WTC11 (cell line): ENCODE results near the gene ZNF593OS. TPM values are rescaled to one million over a fixed set of nuclear protein-coding genes. Genes with fewer than 3 reads are reported as not detected.

ENCODE experiments used
- ATAC-seq: fragments of 200-7000 bp; cut with Tn5 transposase; 2 replicates; pipeline ENCODE4 v1.10.0; 2021; ENCODE audit warnings: mild to moderate bottlenecking, moderate library complexity
- CTCF ChIA-PET: fragments of 300-600 bp; sonication (Branson Sonifier 250); formaldehyde crosslinking; loops from one replicate; lab custom pipeline; 2021; ENCODE audit warnings: antibody characterized with exemption; lab: Charles Lee
- POLR2A ChIA-PET: fragments of 350-600 bp; sonication (Branson Sonifier 250); formaldehyde crosslinking; loops from one replicate; lab custom pipeline; 2021; ENCODE audit warnings: antibody characterized with exemption; lab: Charles Lee
- DNase-seq: peaks from one replicate; pipeline ENCODE4 v3.0.0; 2021; ENCODE audit warnings: low spot score
- H3K27ac Mint-ChIP-seq: 2 replicates; pipeline ENCODE4 v1.8.0; 2021; ENCODE audit warnings: mixed read lengths
- H3K27me3 Mint-ChIP-seq: 2 replicates; pipeline ENCODE4 v1.8.0; 2021; ENCODE audit warnings: low read depth, mild to moderate bottlenecking, moderate library complexity, mixed read lengths
- H3K36me3 Mint-ChIP-seq: 2 replicates; pipeline ENCODE4 v1.8.0; 2021; ENCODE audit warnings: mixed read lengths
- H3K4me1 Mint-ChIP-seq: 2 replicates; pipeline ENCODE4 v1.8.0; 2022; ENCODE audit warnings: mixed read lengths
- H3K4me3 Mint-ChIP-seq: 2 replicates; pipeline ENCODE4 v1.8.0; 2021; ENCODE audit warnings: mild to moderate bottlenecking, moderate library complexity, mixed read lengths
- H3K9me3 Mint-ChIP-seq: 2 replicates; pipeline ENCODE4 v1.8.0; 2021; ENCODE audit warnings: mixed read lengths
- CREB1 ChIP-seq: sonication (generic); formaldehyde crosslinking; IDR thresholded peaks from 2 replicates; pipeline ENCODE4 v1.8.0; 2023; ENCODE audit warnings: mild to moderate bottlenecking, missing genetic modification reagents
- EMX1 ChIP-seq: fragments of 250-450 bp; sonication (Bioruptor Pico); IDR thresholded peaks from 2 replicates; pipeline ENCODE4 v1.8.0; 2021; ENCODE audit warnings: mild to moderate bottlenecking
- FOXP1 ChIP-seq: sonication (generic); formaldehyde crosslinking; IDR thresholded peaks from 2 replicates; pipeline ENCODE4 v1.8.0; 2022; ENCODE audit warnings: missing genetic modification reagents, mild to moderate bottlenecking, moderate library complexity, borderline replicate concordance
- GRHL2 ChIP-seq: fragments of 250-450 bp; sonication (Bioruptor Pico); IDR thresholded peaks from 2 replicates; pipeline ENCODE4 v1.8.0; 2022; ENCODE audit warnings: mild to moderate bottlenecking, moderate library complexity; ENCODE audit not compliant: insufficient replicate concordance, severe bottlenecking
- JUN ChIP-seq: sonication (generic); formaldehyde crosslinking; IDR thresholded peaks from 2 replicates; pipeline ENCODE4 v1.8.0; 2023; ENCODE audit warnings: mild to moderate bottlenecking, missing genetic modification reagents
- KAT7 ChIP-seq: sonication (generic); formaldehyde crosslinking; IDR thresholded peaks from 2 replicates; pipeline ENCODE4 v1.8.1; 2023; ENCODE audit warnings: missing genetic modification reagents, mild to moderate bottlenecking, borderline replicate concordance
- MXD4 ChIP-seq: fragments of 250-450 bp; sonication (Bioruptor Pico); IDR thresholded peaks from 2 replicates; pipeline ENCODE4 v1.8.0; 2021; ENCODE audit warnings: mild to moderate bottlenecking, moderate library complexity, borderline replicate concordance
- NFYB ChIP-seq: sonication (generic); formaldehyde crosslinking; conservative IDR thresholded peaks from 2 replicates; pipeline ENCODE4 v1.8.0; 2022; ENCODE audit warnings: low read depth, missing genetic modification reagents
- NR2C2 ChIP-seq: sonication (generic); formaldehyde crosslinking; IDR thresholded peaks from 2 replicates; pipeline ENCODE4 v1.8.0; 2022; ENCODE audit warnings: mild to moderate bottlenecking, missing genetic modification reagents
- OVOL2 ChIP-seq: fragments of 250-450 bp; sonication (Bioruptor Pico); IDR thresholded peaks from 2 replicates; pipeline ENCODE4 v1.9.0; 2021; ENCODE audit warnings: mild to moderate bottlenecking, borderline replicate concordance
- RELA ChIP-seq: sonication (generic); formaldehyde crosslinking; IDR thresholded peaks from 2 replicates; pipeline ENCODE4 v1.8.1; 2022; ENCODE audit warnings: missing genetic modification reagents, mild to moderate bottlenecking, borderline replicate concordance
- RORB ChIP-seq: fragments of 250-450 bp; sonication (Bioruptor Pico); IDR thresholded peaks from 2 replicates; pipeline ENCODE4 v1.9.0; 2021; ENCODE audit warnings: mild to moderate bottlenecking
- SOX15 ChIP-seq: fragments of 250-450 bp; sonication (Bioruptor Pico); IDR thresholded peaks from 2 replicates; pipeline ENCODE4 v1.9.0; 2021; ENCODE audit warnings: mild to moderate bottlenecking
- TEAD1 ChIP-seq: sonication (generic); formaldehyde crosslinking; IDR thresholded peaks from 2 replicates; pipeline ENCODE4 v1.8.0; 2022; ENCODE audit warnings: mild to moderate bottlenecking, missing genetic modification reagents
- ZNF219 ChIP-seq: sonication (generic); formaldehyde crosslinking; IDR thresholded peaks from 2 replicates; pipeline ENCODE4 v1.8.0; 2023; ENCODE audit warnings: missing genetic modification reagents, mild to moderate bottlenecking, borderline replicate concordance
- total RNA-seq: library from RNA; stranded (reverse); gene quantifications from 3 replicates; pipeline ENCODE4 v1.2.3, GENCODE V29; 2021
- TF ChIP-seq, protein P1 (sequence below): fragments of 250-450 bp; sonication (Bioruptor Pico); conservative IDR thresholded peaks from 2 replicates; pipeline ENCODE4 v1.9.0; 2021; ENCODE audit warnings: mild to moderate bottlenecking
- TF ChIP-seq, protein P2 (sequence below): sonication (generic); formaldehyde crosslinking; IDR thresholded peaks from 2 replicates; pipeline ENCODE4 v1.8.1; 2023; ENCODE audit warnings: mild to moderate bottlenecking, missing genetic modification reagents, moderate library complexity
- TF ChIP-seq, protein P3 (sequence below): sonication (generic); formaldehyde crosslinking; IDR thresholded peaks from 2 replicates; pipeline ENCODE4 v1.8.0; 2023; ENCODE audit warnings: missing genetic modification reagents, mild to moderate bottlenecking, borderline replicate concordance
- TF ChIP-seq, protein P4 (sequence below): fragments of 200-600 bp; IDR thresholded peaks from 2 replicates; pipeline ENCODE4 v1.8.0; 2022; ENCODE audit warnings: antibody characterized with exemption

ZNF593OS gene
- total RNA-seq, 1 experiment from 2014 or later = not detected

DNA sequence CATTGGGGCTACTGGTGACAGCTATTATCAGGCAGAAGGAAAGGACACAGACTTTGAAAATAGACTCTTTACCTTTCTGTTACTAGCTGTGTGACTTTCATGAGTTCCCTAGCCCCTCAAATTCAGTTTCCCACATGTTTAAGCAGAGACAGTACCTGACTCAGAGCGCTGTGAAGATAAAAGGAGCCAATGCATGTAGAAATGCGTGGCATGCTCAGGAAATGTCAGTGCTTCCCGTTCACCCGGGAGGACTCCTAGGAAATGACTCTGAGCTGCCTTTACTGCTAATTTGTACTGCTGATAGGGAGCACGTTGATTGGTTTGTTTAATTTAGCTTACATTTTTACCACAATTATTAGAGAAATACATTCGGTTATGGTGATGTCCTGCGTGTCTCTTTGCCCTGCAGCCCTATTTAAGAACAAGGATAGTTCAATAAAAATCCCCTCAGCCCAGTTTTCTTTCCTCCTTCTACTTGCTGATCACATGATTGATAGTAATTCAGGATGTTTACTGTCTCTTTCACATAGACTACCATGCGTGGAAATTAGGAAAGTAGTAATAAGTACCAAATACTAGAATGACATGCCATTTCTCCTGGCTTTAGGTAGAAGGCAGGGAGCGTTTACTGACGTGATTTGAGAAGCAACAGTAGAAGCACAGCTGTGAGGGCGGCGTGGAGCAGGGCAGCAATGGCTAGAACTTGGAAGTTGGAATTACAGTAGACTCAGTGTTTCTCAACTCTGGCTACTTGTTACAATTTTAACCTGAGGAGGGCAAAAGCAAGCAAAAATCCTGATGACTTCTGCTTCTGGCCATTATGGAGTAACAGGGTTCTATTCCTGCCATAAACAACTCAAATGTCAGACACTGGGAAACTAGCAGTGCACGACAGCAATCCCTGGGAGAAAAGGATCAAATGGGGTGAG, 44.1 kb downstream of the ZNF593OS start (continued):
- TF ChIP-seq, protein P1, sequence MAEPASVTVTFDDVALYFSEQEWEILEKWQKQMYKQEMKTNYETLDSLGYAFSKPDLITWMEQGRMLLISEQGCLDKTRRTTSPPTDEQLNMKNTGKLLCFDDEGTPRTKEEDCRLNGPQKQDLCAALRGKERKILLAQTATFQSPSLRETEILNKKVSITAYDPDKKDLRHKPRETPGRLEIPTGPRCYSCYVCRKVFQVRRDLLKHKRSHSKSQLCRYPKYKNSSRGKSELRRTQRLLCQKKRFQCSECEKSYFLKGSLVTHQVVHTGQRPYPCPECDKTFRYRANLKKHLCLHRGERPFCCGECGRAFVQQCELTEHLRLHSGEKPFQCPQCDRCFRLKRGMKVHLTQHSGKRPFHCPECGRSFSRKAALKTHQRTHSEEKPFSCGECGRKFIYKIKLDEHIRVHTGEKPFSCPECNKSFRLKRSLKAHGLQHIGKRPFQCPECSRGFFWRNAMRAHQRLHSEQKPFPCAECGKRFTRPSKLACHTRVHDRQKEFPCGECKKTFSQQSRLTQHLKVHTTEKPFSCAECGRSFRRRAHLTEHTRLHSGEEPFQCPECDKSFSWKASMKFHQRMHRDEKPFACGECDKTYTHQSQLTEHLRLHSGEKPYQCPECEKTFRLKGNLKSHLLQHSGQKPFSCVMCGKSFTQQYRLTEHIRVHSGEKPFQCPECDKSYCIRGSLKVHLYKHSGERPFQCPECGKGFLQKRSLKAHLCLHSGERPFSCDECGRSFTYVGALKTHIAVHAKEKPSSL = no peak
- TF ChIP-seq, protein P2, sequence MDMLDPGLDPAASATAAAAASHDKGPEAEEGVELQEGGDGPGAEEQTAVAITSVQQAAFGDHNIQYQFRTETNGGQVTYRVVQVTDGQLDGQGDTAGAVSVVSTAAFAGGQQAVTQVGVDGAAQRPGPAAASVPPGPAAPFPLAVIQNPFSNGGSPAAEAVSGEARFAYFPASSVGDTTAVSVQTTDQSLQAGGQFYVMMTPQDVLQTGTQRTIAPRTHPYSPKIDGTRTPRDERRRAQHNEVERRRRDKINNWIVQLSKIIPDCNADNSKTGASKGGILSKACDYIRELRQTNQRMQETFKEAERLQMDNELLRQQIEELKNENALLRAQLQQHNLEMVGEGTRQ (CRISPR knock-in tag) = no peak
- no peak for TF ChIP-seq OVOL2
- TF ChIP-seq, protein P3, sequence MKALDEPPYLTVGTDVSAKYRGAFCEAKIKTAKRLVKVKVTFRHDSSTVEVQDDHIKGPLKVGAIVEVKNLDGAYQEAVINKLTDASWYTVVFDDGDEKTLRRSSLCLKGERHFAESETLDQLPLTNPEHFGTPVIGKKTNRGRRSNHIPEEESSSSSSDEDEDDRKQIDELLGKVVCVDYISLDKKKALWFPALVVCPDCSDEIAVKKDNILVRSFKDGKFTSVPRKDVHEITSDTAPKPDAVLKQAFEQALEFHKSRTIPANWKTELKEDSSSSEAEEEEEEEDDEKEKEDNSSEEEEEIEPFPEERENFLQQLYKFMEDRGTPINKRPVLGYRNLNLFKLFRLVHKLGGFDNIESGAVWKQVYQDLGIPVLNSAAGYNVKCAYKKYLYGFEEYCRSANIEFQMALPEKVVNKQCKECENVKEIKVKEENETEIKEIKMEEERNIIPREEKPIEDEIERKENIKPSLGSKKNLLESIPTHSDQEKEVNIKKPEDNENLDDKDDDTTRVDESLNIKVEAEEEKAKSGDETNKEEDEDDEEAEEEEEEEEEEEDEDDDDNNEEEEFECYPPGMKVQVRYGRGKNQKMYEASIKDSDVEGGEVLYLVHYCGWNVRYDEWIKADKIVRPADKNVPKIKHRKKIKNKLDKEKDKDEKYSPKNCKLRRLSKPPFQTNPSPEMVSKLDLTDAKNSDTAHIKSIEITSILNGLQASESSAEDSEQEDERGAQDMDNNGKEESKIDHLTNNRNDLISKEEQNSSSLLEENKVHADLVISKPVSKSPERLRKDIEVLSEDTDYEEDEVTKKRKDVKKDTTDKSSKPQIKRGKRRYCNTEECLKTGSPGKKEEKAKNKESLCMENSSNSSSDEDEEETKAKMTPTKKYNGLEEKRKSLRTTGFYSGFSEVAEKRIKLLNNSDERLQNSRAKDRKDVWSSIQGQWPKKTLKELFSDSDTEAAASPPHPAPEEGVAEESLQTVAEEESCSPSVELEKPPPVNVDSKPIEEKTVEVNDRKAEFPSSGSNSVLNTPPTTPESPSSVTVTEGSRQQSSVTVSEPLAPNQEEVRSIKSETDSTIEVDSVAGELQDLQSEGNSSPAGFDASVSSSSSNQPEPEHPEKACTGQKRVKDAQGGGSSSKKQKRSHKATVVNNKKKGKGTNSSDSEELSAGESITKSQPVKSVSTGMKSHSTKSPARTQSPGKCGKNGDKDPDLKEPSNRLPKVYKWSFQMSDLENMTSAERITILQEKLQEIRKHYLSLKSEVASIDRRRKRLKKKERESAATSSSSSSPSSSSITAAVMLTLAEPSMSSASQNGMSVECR (CRISPR knock-in tag) = no peak

DNA sequence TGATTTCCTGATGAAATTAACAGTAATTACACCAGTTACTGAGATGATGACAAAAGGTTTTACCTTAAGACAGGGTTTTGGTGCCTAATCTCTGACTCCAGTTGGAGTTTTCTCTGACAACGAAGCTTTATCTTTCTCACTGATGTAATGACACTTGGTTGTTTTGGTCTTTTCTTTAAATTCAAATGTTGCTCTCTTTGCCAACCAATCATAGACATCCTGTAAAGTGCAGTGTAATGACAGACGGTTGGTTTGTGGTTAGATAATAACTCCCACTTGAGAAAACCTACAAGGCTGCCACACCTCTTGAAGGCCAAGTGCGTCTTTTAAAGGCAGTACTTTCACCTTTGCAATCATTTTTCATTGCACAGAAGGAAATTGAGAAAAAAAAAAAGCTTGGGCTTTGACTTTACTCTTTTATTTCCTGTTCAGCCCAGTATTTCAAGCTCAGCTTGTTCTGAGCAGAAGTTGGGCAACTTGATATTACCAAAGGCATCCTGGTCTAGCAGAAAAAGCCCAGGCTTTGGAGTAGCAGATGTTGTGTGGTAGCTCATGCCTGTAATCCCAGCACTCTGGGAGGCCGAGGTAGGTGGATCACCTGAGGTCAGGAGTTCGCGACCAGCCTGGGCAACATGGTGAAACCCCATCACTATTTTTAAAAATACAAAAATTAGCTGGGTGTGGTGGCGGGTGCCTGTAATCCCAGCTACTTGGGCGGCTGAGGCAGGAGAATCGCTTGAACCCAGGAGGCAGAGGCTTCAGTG, 45.1 kb downstream of the ZNF593OS start:
- Mint-ChIP-seq H3K27ac (peak overlapping the region; percentile 26; the same call in 1 of the 2 replicates), H3K27me3 (no peaks in the 10 kb centered on the region), H3K9me3 (no peaks in the 10 kb centered on the region), H3K4me3 (no peak overlapping the region), H3K4me1 (peaks cover 12% of the 10 kb centered on the region), H3K36me3 (0 out of 2 replicates have a peak, but pooled peaks cover 3% of the 10 kb centered on the region)
- ChIA-PET POLR2A (no interaction called here), CTCF (interaction anchor here (0.6 to 4.2 kb wide), 5 partner anchors 13 to 89 kb away, joined by 3 to 31 read pairs (median 5); partner anchors contain the start of gene CATSPER4)
- TF ChIP-seq CREB1 (CRISPR knock-in tag) (no peak), NR2C2 (CRISPR knock-in tag) (no peak), RORB (CRISPR knock-in tag) (no peak), KAT7 (CRISPR knock-in tag) (no peak), RELA (no peak), GRHL2 (CRISPR knock-in tag) (no peak)
- ATAC-seq = no peak
- DNase-seq = no peak

DNA sequence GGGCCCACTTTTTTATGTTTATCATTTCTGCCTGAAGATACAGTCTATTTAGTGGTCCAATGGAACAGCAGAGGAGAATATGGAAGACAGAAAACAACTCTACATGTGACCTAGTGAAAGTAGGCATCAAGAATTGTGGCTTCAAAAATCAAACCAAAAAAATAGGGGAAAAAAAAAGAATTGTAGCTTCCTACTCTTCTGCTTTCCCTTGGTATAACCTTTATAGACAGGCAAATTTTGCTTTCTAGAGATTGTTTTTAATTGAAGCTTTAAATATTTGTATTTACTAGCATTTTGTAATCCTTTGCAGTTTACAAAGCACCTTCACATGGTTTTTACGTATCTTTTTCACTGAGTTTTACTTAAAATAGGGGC, 45.7 kb downstream of the ZNF593OS start:
- H3K4me1 Mint-ChIP-seq = peaks cover 12% of the 10 kb centered on the region
- ATAC-seq (no peak), DNase-seq (no peak)
- H3K9me3 Mint-ChIP-seq = no peaks in the 10 kb centered on the region
- H3K27ac Mint-ChIP-seq = no peak overlapping the region
- CTCF ChIA-PET = interaction anchor here (1.2 to 4.2 kb wide), 2 partner anchors 19 to 64 kb away, joined by 3 to 31 read pairs; partner anchors contain the start of gene CATSPER4
- POLR2A ChIA-PET = no interaction called here
- H3K27me3 Mint-ChIP-seq = no peaks in the 10 kb centered on the region
- 0 out of 2 replicates have a peak, but pooled peaks cover 3% of the 10 kb centered on the region for H3K36me3 Mint-ChIP-seq
- no peak overlapping the region for H3K4me3 Mint-ChIP-seq
- TF ChIP-seq NFYB (CRISPR knock-in tag) (no peak), JUN (CRISPR knock-in tag) (no peak), SOX15 (CRISPR knock-in tag) (no peak), OVOL2 (no peak), TEAD1 (CRISPR knock-in tag) (no peak), MXD4 (no peak), FOXP1 (CRISPR knock-in tag) (no peak), ZNF219 (CRISPR knock-in tag) (no peak), EMX1 (CRISPR knock-in tag) (no peak)
- TF ChIP-seq, protein P4, sequence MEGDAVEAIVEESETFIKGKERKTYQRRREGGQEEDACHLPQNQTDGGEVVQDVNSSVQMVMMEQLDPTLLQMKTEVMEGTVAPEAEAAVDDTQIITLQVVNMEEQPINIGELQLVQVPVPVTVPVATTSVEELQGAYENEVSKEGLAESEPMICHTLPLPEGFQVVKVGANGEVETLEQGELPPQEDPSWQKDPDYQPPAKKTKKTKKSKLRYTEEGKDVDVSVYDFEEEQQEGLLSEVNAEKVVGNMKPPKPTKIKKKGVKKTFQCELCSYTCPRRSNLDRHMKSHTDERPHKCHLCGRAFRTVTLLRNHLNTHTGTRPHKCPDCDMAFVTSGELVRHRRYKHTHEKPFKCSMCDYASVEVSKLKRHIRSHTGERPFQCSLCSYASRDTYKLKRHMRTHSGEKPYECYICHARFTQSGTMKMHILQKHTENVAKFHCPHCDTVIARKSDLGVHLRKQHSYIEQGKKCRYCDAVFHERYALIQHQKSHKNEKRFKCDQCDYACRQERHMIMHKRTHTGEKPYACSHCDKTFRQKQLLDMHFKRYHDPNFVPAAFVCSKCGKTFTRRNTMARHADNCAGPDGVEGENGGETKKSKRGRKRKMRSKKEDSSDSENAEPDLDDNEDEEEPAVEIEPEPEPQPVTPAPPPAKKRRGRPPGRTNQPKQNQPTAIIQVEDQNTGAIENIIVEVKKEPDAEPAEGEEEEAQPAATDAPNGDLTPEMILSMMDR = no peak
- TF ChIP-seq, protein P1 = no peak
